BJ (cell line): ENCODE measurements around the gene RAB1A. TPM values are rescaled to one million over a fixed set of nuclear protein-coding genes. Genes with fewer than 3 reads are reported as not detected.

ENCODE experiments used
- CTCF ChIA-PET: fragments of 350-600 bp; formaldehyde crosslinking; extraction: SDS; loops from one replicate; lab custom pipeline; 2021; ENCODE audit warnings: antibody characterized with exemption, inconsistent platforms; lab: Yijun Ruan, JAX
- POLR2A ChIA-PET: fragments of 300-600 bp; sonication (Branson Sonifier 250); formaldehyde crosslinking; extraction: SDS; loops from one replicate; lab custom pipeline; 2021; ENCODE audit warnings: antibody characterized with exemption; lab: Charles Lee
- DNase-seq: peaks from one replicate; pipeline ENCODE4 v3.0.0-alpha.2; 2011; ENCODE audit warnings: low read depth
- H3K27me3 ChIP-seq: 2 replicates; pipeline ENCODE4 v1.6.0; 2011; ENCODE audit warnings: low read length; ENCODE audit not compliant: control insufficient read depth, insufficient read depth
- H3K36me3 ChIP-seq: 2 replicates; pipeline ENCODE4 v1.5.1; 2011; ENCODE audit warnings: low read length; ENCODE audit not compliant: control insufficient read depth, insufficient read depth
- H3K4me3 ChIP-seq: 2 replicates; pipeline ENCODE4 v1.5.1; 2011; ENCODE audit warnings: low read depth, mild to moderate bottlenecking, control low read depth, low read length
- CTCF ChIP-seq: IDR thresholded peaks from 2 replicates; pipeline ENCODE4 v1.5.1; 2011; ENCODE audit warnings: low read depth, mild to moderate bottlenecking, control low read depth, inconsistent platforms, low read length, moderate library complexity; ENCODE audit not compliant: insufficient read depth
- polyA plus RNA-seq: library from polyadenylated mRNA; depleted of rRNA; stranded (reverse); fragments of >200 nt; gene quantifications from 2 replicates; pipeline ENCODE4 v1.2.3, GENCODE V29; 2011

Gene RAB1A
- polyA plus RNA-seq, 1 experiment = 90.6 TPM

- peaks cover 4% of the 10 kb centered on the region for H3K36me3 ChIP-seq
- no peak for DNase-seq
- H3K27me3 ChIP-seq = no peaks in the 10 kb centered on the region
- POLR2A ChIA-PET = no interaction called here
- H3K4me3 ChIP-seq = no peak overlapping the region
- TF ChIP-seq CTCF = no peak
- CTCF ChIA-PET = no interaction called here
These were observed 28.8 kb downstream of the RAB1A start for GRCh38 chr2:65101071-65101470.

GRCh38 chr2:65098741-65099140 lies 31.2 kb downstream of the RAB1A start:
- CTCF ChIA-PET = no interaction called here
- Histone ChIP-seq H3K36me3 (peaks cover 10% of the 10 kb centered on the region), H3K27me3 (no peaks in the 10 kb centered on the region), H3K4me3 (no peak overlapping the region)
- POLR2A ChIA-PET = no interaction called here
- DNase-seq = no peak
- no peak for TF ChIP-seq CTCF

- ChIA-PET CTCF (interaction anchor here (0.5 kb wide), 1 partner anchor 34 kb away, joined by 5 read pairs; no protein-coding TSS in a partner anchor), POLR2A (no interaction called here)
- H3K27me3 ChIP-seq = no peaks in the 10 kb centered on the region
- TF ChIP-seq CTCF = no peak
- no peak overlapping the region for H3K4me3 ChIP-seq
- H3K36me3 ChIP-seq = peaks cover 10% of the 10 kb centered on the region
- no peak for DNase-seq
These were observed 32.1 kb downstream of the RAB1A start for GRCh38 chr2:65097844-65098243.

- ChIA-PET POLR2A (no interaction called here), CTCF (interaction anchor here (0.8 to 1.0 kb wide), 3 partner anchors 14 to 37 kb away, joined by 3 read pairs; no protein-coding TSS in a partner anchor)
- TF ChIP-seq CTCF = no peak
- no peak for DNase-seq
- H3K36me3 ChIP-seq = peaks cover 13% of the 10 kb centered on the region
- no peaks in the 10 kb centered on the region for H3K27me3 ChIP-seq
- no peak overlapping the region for H3K4me3 ChIP-seq
These were observed 33.0 kb downstream of the RAB1A start for GRCh38 chr2:65096948-65097347.

GRCh38 chr2:65093211-65093610 lies 36.7 kb downstream of the RAB1A start:
- POLR2A ChIA-PET = no interaction called here
- no peak for TF ChIP-seq CTCF
- CTCF ChIA-PET = no interaction called here
- H3K36me3 ChIP-seq = peaks cover 13% of the 10 kb centered on the region
- no peak for DNase-seq
- no peak overlapping the region for H3K4me3 ChIP-seq
- no peaks in the 10 kb centered on the region for H3K27me3 ChIP-seq
